BJ (cell line): ENCODE measurements around the gene CNOT6L. TPM values are rescaled to one million over a fixed set of nuclear protein-coding genes. Genes with fewer than 3 reads are reported as not detected.

ENCODE experiments used
- CTCF ChIA-PET: fragments of 350-600 bp; formaldehyde crosslinking; extraction: SDS; loops from one replicate; lab custom pipeline; 2021; ENCODE audit warnings: antibody characterized with exemption, inconsistent platforms; lab: Yijun Ruan, JAX
- POLR2A ChIA-PET: fragments of 300-600 bp; sonication (Branson Sonifier 250); formaldehyde crosslinking; extraction: SDS; loops from one replicate; lab custom pipeline; 2021; ENCODE audit warnings: antibody characterized with exemption; lab: Charles Lee
- DNase-seq: peaks from one replicate; pipeline ENCODE4 v3.0.0-alpha.2; 2011; ENCODE audit warnings: low read depth
- H3K27me3 ChIP-seq: 2 replicates; pipeline ENCODE4 v1.6.0; 2011; ENCODE audit warnings: low read length; ENCODE audit not compliant: control insufficient read depth, insufficient read depth
- H3K36me3 ChIP-seq: 2 replicates; pipeline ENCODE4 v1.5.1; 2011; ENCODE audit warnings: low read length; ENCODE audit not compliant: control insufficient read depth, insufficient read depth
- H3K4me3 ChIP-seq: 2 replicates; pipeline ENCODE4 v1.5.1; 2011; ENCODE audit warnings: low read depth, mild to moderate bottlenecking, control low read depth, low read length
- CTCF ChIP-seq: IDR thresholded peaks from 2 replicates; pipeline ENCODE4 v1.5.1; 2011; ENCODE audit warnings: low read depth, mild to moderate bottlenecking, control low read depth, inconsistent platforms, low read length, moderate library complexity; ENCODE audit not compliant: insufficient read depth
- polyA plus RNA-seq: library from polyadenylated mRNA; depleted of rRNA; stranded (reverse); fragments of >200 nt; gene quantifications from 2 replicates; pipeline ENCODE4 v1.2.3, GENCODE V29; 2011; rRNA removed
- small RNA-seq: library from RNA; depleted of rRNA; stranded (forward); fragments of <200 nt; gene quantifications from one replicate; pipeline ENCODE3, GENCODE V24; 2012; ENCODE audit warnings: low replicate concordance, low read depth; ENCODE audit not compliant: insufficient read length

CNOT6L gene
- polyA plus RNA-seq, 1 experiment: 6.4 TPM

- Histone ChIP-seq H3K36me3 (no peaks in the 10 kb centered on the region), H3K27me3 (no peaks in the 10 kb centered on the region; the same call in 1 of the 2 replicates), H3K4me3 (no peak overlapping the region)
- no peak for DNase-seq
- ChIA-PET CTCF (interaction anchor here (0.7 kb wide), 1 partner anchor 59 kb away, joined by 3 read pairs; no protein-coding TSS in a partner anchor), POLR2A (no interaction called here)
- TF ChIP-seq CTCF: no peak
These were observed 142.3 kb downstream of the CNOT6L start for GRCh38 chr4:77676842-77677241.

- POLR2A ChIA-PET: no interaction called here
These were observed 148.1 kb downstream of the CNOT6L start for GRCh38 chr4:77671051-77671450.

GRCh38 chr4:77669946-77670590, 149.1 kb downstream of the CNOT6L start:
- ChIA-PET CTCF (interaction anchor here (0.6 to 1.6 kb wide), 2 partner anchors 12 kb away, joined by 3 read pairs; no protein-coding TSS in a partner anchor), POLR2A (no interaction called here)
- DNase-seq: no peak
- no peaks in the 10 kb centered on the region; the same call in 1 of the 2 replicates for H3K27me3 ChIP-seq
- TF ChIP-seq CTCF: no peak
- no peak overlapping the region for H3K4me3 ChIP-seq
- no peaks in the 10 kb centered on the region for H3K36me3 ChIP-seq

More at GRCh38 chr4:77671051-77671450, 148.1 kb downstream of the CNOT6L start:
- Histone ChIP-seq H3K27me3 (no peaks in the 10 kb centered on the region; the same call in 1 of the 2 replicates), H3K36me3 (no peaks in the 10 kb centered on the region), H3K4me3 (no peak overlapping the region)
- DNase-seq: no peak
- no peak for TF ChIP-seq CTCF
- CTCF ChIA-PET: interaction anchor here (1.6 kb wide), 1 partner anchor 11 kb away, joined by 3 read pairs; no protein-coding TSS in a partner anchor

- POLR2A ChIA-PET: no interaction called here
- Histone ChIP-seq H3K36me3 (no peaks in the 10 kb centered on the region), H3K4me3 (no peak overlapping the region), H3K27me3 (no peaks in the 10 kb centered on the region; the same call in 1 of the 2 replicates)
- TF ChIP-seq CTCF: no peak
- CTCF ChIA-PET: no interaction called here
- DNase-seq: no peak
These were observed 153.6 kb downstream of the CNOT6L start for GRCh38 chr4:77665381-77666069.

Small RNAs within 50 kb of the gene (small RNA-seq; reads per million reads assigned to genes)
- gene AC112225.1: not detected
- not detected for gene RF00612

Other genes starting within 250 kb of the CNOT6L start
- gene CXCL13, start 213.5 kb downstream of the CNOT6L start, polyA plus RNA-seq: not detected in 2 replicates
- 8.3 and 22.5 TPM in 2 replicates for gene MRPL1, start 43.5 kb upstream of the CNOT6L start, polyA plus RNA-seq
- 3.2 and 4.4 TPM in 2 replicates for gene FRAS1, start 238.0 kb upstream of the CNOT6L start, polyA plus RNA-seq